ENCODE results near the gene MICU1.
"Not testable (repeated sequence)": the region's sequence is repeated elsewhere in the genome, so short reads cannot be mapped to it uniquely, and the experiment has no call there.

Gene MICU1

GRCh38 chr10:72561745-72562166 lies 64.1 kb downstream of the MICU1 start:
- no peak for DNase-seq (ENCODE audit: low read depth in 2 of 2)

GRCh38 chr10:72557362-72557761 lies 68.5 kb downstream of the MICU1 start:
- no peak for DNase-seq (ENCODE audit: low read depth in 2 of 2)

GRCh38 chr10:72552857-72553256 lies 73.0 kb downstream of the MICU1 start:
- no peak for DNase-seq (ENCODE audit: low read depth in 2 of 2)

- no peak for DNase-seq (ENCODE audit: low read depth in 2 of 2)
Observed at GRCh38 chr10:72550239-72550638, 75.6 kb downstream of the MICU1 start.

- DNase-seq (ENCODE audit: low read depth in 2 of 2): no peak
Observed at GRCh38 chr10:72545546-72545945, 80.3 kb downstream of the MICU1 start.

GRCh38 chr10:72543855-72544254 lies 82.0 kb downstream of the MICU1 start:
- DNase-seq (ENCODE audit: low read depth in 2 of 2): not testable (repeated sequence)

GRCh38 chr10:72542396-72542815 lies 83.5 kb downstream of the MICU1 start:
- DNase-seq (ENCODE audit: low read depth in 2 of 2): no peak

GRCh38 chr10:72541337-72541736 lies 84.5 kb downstream of the MICU1 start:
- DNase-seq (ENCODE audit: low read depth in 2 of 2): no peak

- DNase-seq (ENCODE audit: low read depth in 2 of 2): no peak
Observed at GRCh38 chr10:72540193-72540807, 85.6 kb downstream of the MICU1 start.

- DNase-seq (ENCODE audit: low read depth in 2 of 2): no peak
Observed at GRCh38 chr10:72539137-72539536, 86.7 kb downstream of the MICU1 start.

- DNase-seq (ENCODE audit: low read depth in 2 of 2): no peak
Observed at GRCh38 chr10:72525689-72526088, 100.2 kb downstream of the MICU1 start.

- DNase-seq (ENCODE audit: low read depth in 2 of 2): no peak
Observed at GRCh38 chr10:72525277-72525676, 100.6 kb downstream of the MICU1 start.

GRCh38 chr10:72524489-72524888 lies 101.4 kb downstream of the MICU1 start:
- DNase-seq (ENCODE audit: low read depth in 2 of 2): no peak

- DNase-seq (ENCODE audit: low read depth in 2 of 2): no peak
Observed at GRCh38 chr10:72523932-72524396, 101.9 kb downstream of the MICU1 start.

- DNase-seq (ENCODE audit: low read depth in 2 of 2): no peak
Observed at GRCh38 chr10:72523062-72523461, 102.8 kb downstream of the MICU1 start.

GRCh38 chr10:72517244-72517643 lies 108.6 kb downstream of the MICU1 start:
- no peak for DNase-seq (ENCODE audit: low read depth in 2 of 2)

GRCh38 chr10:72515455-72515854 lies 110.4 kb downstream of the MICU1 start:
- no peak for DNase-seq (ENCODE audit: low read depth in 2 of 2)

- no peak for DNase-seq (ENCODE audit: low read depth in 2 of 2)
Observed at GRCh38 chr10:72513910-72514309, 112.0 kb downstream of the MICU1 start.

- DNase-seq (ENCODE audit: low read depth in 2 of 2): no peak
Observed at GRCh38 chr10:72511459-72511858, 114.4 kb downstream of the MICU1 start.

GRCh38 chr10:72509941-72510340 lies 115.9 kb downstream of the MICU1 start:
- no peak for DNase-seq (ENCODE audit: low read depth in 2 of 2)

- DNase-seq (ENCODE audit: low read depth in 2 of 2): no peak
Observed at GRCh38 chr10:72509206-72509799, 116.6 kb downstream of the MICU1 start.

GRCh38 chr10:72508033-72508432 lies 117.8 kb downstream of the MICU1 start:
- DNase-seq (ENCODE audit: low read depth in 2 of 2): no peak

- no peak for DNase-seq (ENCODE audit: low read depth in 2 of 2)
Observed at GRCh38 chr10:72506474-72506873, 119.4 kb downstream of the MICU1 start.

- no peak for DNase-seq (ENCODE audit: low read depth in 2 of 2)
Observed at GRCh38 chr10:72505435-72505834, 120.4 kb downstream of the MICU1 start.
